ENCODE measurements around the gene PRKACB. TPM values are rescaled to one million over a fixed set of nuclear protein-coding genes. Genes with fewer than 3 reads are reported as not detected.
A peak's percentile ranks its signal among the peaks of the same experiment; 100 is the strongest.

Gene PRKACB
- total RNA-seq, 2 donors from 2014 or later: 9.6 to 18.2 TPM

- ATAC-seq: no peak
- intact Hi-C loops (cut with DNase I): no loop called here
Observed at GRCh38 chr1:84266748-84267147, 122.7 kb downstream of the PRKACB start.

GRCh38 chr1:84267476-84267875, 123.4 kb downstream of the PRKACB start:
- H3K36me3 ChIP-seq (replicated peaks in 1 of 2; ENCODE audit: insufficient read depth in 1 of 2, low read depth in 2 of 2): no peaks in the 10 kb centered on the region
- H3K27me3 ChIP-seq: no peaks in the 10 kb centered on the region
- no peaks in the 10 kb centered on the region for H3K9me3 ChIP-seq
- TF ChIP-seq POLR2A (IDR thresholded peaks at IDR 0.05): no peak
- no peak overlapping the region for H3K4me3 ChIP-seq
- H3K4me1 ChIP-seq: peaks cover 17% of the 10 kb centered on the region
- ATAC-seq: no peak
- H3K27ac ChIP-seq: no peak overlapping the region
- intact Hi-C loops (cut with DNase I): no loop called here
- no peak for DNase-seq

More at GRCh38 chr1:84266748-84267147, 122.7 kb downstream of the PRKACB start:
- no peak for DNase-seq
- peaks cover 9% of the 10 kb centered on the region for H3K4me1 ChIP-seq
- no peaks in the 10 kb centered on the region for H3K27me3 ChIP-seq
- TF ChIP-seq POLR2A (IDR thresholded peaks at IDR 0.05): no peak
- no peak for TF ChIP-seq CTCF (IDR thresholded peaks at IDR 0.05)
- no peaks in the 10 kb centered on the region for H3K36me3 ChIP-seq (replicated peaks in 1 of 2; ENCODE audit: insufficient read depth in 1 of 2, low read depth in 2 of 2)
- no peak overlapping the region for H3K27ac ChIP-seq
- WGBS, 2 donors: 0 to 55% methylated on average over 1 of the region's 1 CpG
- H3K9me3 ChIP-seq: no peaks in the 10 kb centered on the region
- no peak overlapping the region for H3K4me3 ChIP-seq

GRCh38 chr1:84268346-84268745, 124.3 kb downstream of the PRKACB start:
- ATAC-seq (no peak), DNase-seq (no peak)
- no peaks in the 10 kb centered on the region for H3K9me3 ChIP-seq
- H3K36me3 ChIP-seq (replicated peaks in 1 of 2; ENCODE audit: insufficient read depth in 1 of 2, low read depth in 2 of 2): no peaks in the 10 kb centered on the region
- H3K4me1 ChIP-seq: peaks cover 22% of the 10 kb centered on the region
- no peak overlapping the region for H3K27ac ChIP-seq
- intact Hi-C loops (cut with DNase I): no loop called here
- 84 to 86% methylated on average over 1 of the region's 1 CpG for WGBS, 2 donors
- no peaks in the 10 kb centered on the region for H3K27me3 ChIP-seq
- no peak overlapping the region for H3K4me3 ChIP-seq
- TF ChIP-seq CTCF (IDR thresholded peaks at IDR 0.05) (no peak), POLR2A (IDR thresholded peaks at IDR 0.05) (no peak)

- H3K4me1 ChIP-seq: peaks cover 22% of the 10 kb centered on the region
- intact Hi-C loops (cut with DNase I): no loop called here
- no peaks in the 10 kb centered on the region for H3K36me3 ChIP-seq (replicated peaks in 1 of 2; ENCODE audit: insufficient read depth in 1 of 2, low read depth in 2 of 2)
- no peak overlapping the region for H3K27ac ChIP-seq
- no peak for ATAC-seq
- TF ChIP-seq CTCF (IDR thresholded peaks at IDR 0.05) (no peak), POLR2A (IDR thresholded peaks at IDR 0.05) (no peak)
- WGBS, 2 donors: 0 to 96% methylated on average over 2 of the region's 2 CpGs
- no peaks in the 10 kb centered on the region for H3K27me3 ChIP-seq
- H3K4me3 ChIP-seq: no peak overlapping the region
- DNase-seq: no peak
- H3K9me3 ChIP-seq: no peaks in the 10 kb centered on the region
Observed at GRCh38 chr1:84269306-84269705, 125.2 kb downstream of the PRKACB start.

- peak overlapping the region in 3 of 4 donors; percentile 9 to 61 (median 41) for H3K27ac ChIP-seq
- TF ChIP-seq CTCF (IDR thresholded peaks at IDR 0.05) (no peak), POLR2A (IDR thresholded peaks at IDR 0.05) (no peak)
- peak; percentile 55 for ATAC-seq
- H3K27me3 ChIP-seq: no peaks in the 10 kb centered on the region
- peak in 1 of 4 donors; percentile 10 for DNase-seq
- H3K9me3 ChIP-seq: no peaks in the 10 kb centered on the region
- 19 to 31% methylated on average over 6 of the region's 6 CpGs for whole genome bisulfite sequencing, 2 donors
- peaks cover 22% of the 10 kb centered on the region for H3K4me1 ChIP-seq
- H3K4me3 ChIP-seq: no peak overlapping the region
- intact Hi-C loops (cut with DNase I): no loop called here
- no peaks in the 10 kb centered on the region for H3K36me3 ChIP-seq (replicated peaks in 1 of 2; ENCODE audit: insufficient read depth in 1 of 2, low read depth in 2 of 2)
Observed at GRCh38 chr1:84271441-84272151, 127.5 kb downstream of the PRKACB start.
